H9 (cell line): Measurements from ENCODE around the gene BCAS1. TPM values are rescaled to one million over a fixed set of nuclear protein-coding genes. Genes with fewer than 3 reads are reported as not detected.

Experiments used
- DNase-seq: peaks from one replicate; pipeline ENCODE4 v3.0.0-alpha.2; 2017
- H2AFZ ChIP-seq: one replicate; pipeline ENCODE4 v1.6.1; 2013; ENCODE audit warnings: mild to moderate bottlenecking, low read length, control low read depth, moderate library complexity
- H2AK5ac ChIP-seq: 2 replicates; pipeline ENCODE4 v1.6.1; 2013; ENCODE audit warnings: low read length, control low read depth, mixed read lengths; ENCODE audit not compliant: insufficient read length
- H2BK120ac ChIP-seq: one replicate; pipeline ENCODE4 v1.6.1; 2013; ENCODE audit warnings: low read depth, mild to moderate bottlenecking, low read length, control low read depth, inconsistent platforms; ENCODE audit not compliant: poor library complexity, severe bottlenecking
- H2BK12ac ChIP-seq: 2 replicates; pipeline ENCODE4 v1.6.1; 2013; ENCODE audit warnings: low read length, control low read depth, mixed read lengths, low read depth; ENCODE audit not compliant: insufficient read length
- H2BK15ac ChIP-seq: 2 replicates; pipeline ENCODE4 v1.6.1; 2013; ENCODE audit warnings: low read depth, low read length, control low read depth
- H2BK20ac ChIP-seq: one replicate; pipeline ENCODE4 v1.6.1; 2013; ENCODE audit warnings: low read depth, mild to moderate bottlenecking, low read length, control low read depth, inconsistent platforms; ENCODE audit not compliant: poor library complexity, severe bottlenecking
- H2BK5ac ChIP-seq: 2 replicates; pipeline ENCODE4 v1.6.1; 2013; ENCODE audit warnings: low read length, control low read depth, mixed read lengths; ENCODE audit not compliant: insufficient read length
- H3K14ac ChIP-seq: 2 replicates; pipeline ENCODE4 v1.6.1; 2013; ENCODE audit warnings: low read length, control low read depth; ENCODE audit not compliant: insufficient read depth
- H3K18ac ChIP-seq: 2 replicates; pipeline ENCODE4 v1.6.1; 2013; ENCODE audit warnings: low read depth, mild to moderate bottlenecking, mixed read lengths, low read length, control low read depth; ENCODE audit not compliant: insufficient read length
- H3K23ac ChIP-seq: 2 replicates; pipeline ENCODE4 v1.6.1; 2013; ENCODE audit warnings: low read length, control low read depth, mixed read lengths, low read depth; ENCODE audit not compliant: insufficient read length
- H3K23me2 ChIP-seq: 2 replicates; pipeline ENCODE4 v1.6.1; 2013; ENCODE audit warnings: low read depth, mild to moderate bottlenecking, mixed read lengths, low read length, control low read depth; ENCODE audit not compliant: insufficient read length, poor library complexity, severe bottlenecking
- H3K27ac ChIP-seq: 2 replicates; pipeline ENCODE4 v1.5.1; 2013; ENCODE audit warnings: low read length, control low read depth, mixed read lengths, low read depth; ENCODE audit not compliant: insufficient read length
- H3K27me3 ChIP-seq: 2 replicates; pipeline ENCODE4 v1.6.1; 2013; ENCODE audit warnings: low read length, control low read depth, inconsistent platforms; ENCODE audit not compliant: insufficient read depth
- H3K4ac ChIP-seq: 2 replicates; pipeline ENCODE4 v1.6.1; 2013; ENCODE audit warnings: low read depth, mild to moderate bottlenecking, control low read depth, inconsistent platforms, low read length, moderate library complexity
- H3K4me1 ChIP-seq: 2 replicates; pipeline ENCODE4 v1.6.1; 2013; ENCODE audit warnings: low read length, control low read depth, inconsistent platforms; ENCODE audit not compliant: insufficient read depth
- H3K4me2 ChIP-seq: 2 replicates; pipeline ENCODE4 v1.6.1; 2013; ENCODE audit warnings: low read length, control low read depth, mixed read lengths; ENCODE audit not compliant: insufficient read length, insufficient read depth
- H3K56ac ChIP-seq: 2 replicates; pipeline ENCODE4 v1.6.1; 2013; ENCODE audit warnings: low read depth, mild to moderate bottlenecking, mixed read lengths, low read length, control low read depth; ENCODE audit not compliant: insufficient read length
- H3K79me1 ChIP-seq: 2 replicates; pipeline ENCODE4 v1.6.1; 2013; ENCODE audit warnings: low read depth, mild to moderate bottlenecking, moderate library complexity, low read length, control low read depth, inconsistent platforms; ENCODE audit not compliant: insufficient read depth, poor library complexity, severe bottlenecking
- H3K79me2 ChIP-seq: 2 replicates; pipeline ENCODE4 v1.6.1; 2013; ENCODE audit warnings: low read length, control low read depth, inconsistent platforms; ENCODE audit not compliant: insufficient read depth
- H3K9ac ChIP-seq: 2 replicates; pipeline ENCODE4 v1.6.1; 2013; ENCODE audit warnings: low read length, control low read depth, mixed read lengths; ENCODE audit not compliant: insufficient read length; ENCODE audit errors: extremely low read depth
- H3K9me3 ChIP-seq: one replicate; pipeline ENCODE4 v1.6.1; 2013; ENCODE audit warnings: low read depth, low read length, inconsistent platforms; ENCODE audit not compliant: control insufficient read depth
- H3T11ph ChIP-seq: one replicate; pipeline ENCODE4 v1.6.1; 2013; ENCODE audit warnings: mild to moderate bottlenecking, low read length, control low read depth, inconsistent platforms
- H4K20me1 ChIP-seq: one replicate; pipeline ENCODE4 v1.6.1; 2013; ENCODE audit not compliant: control insufficient read depth, insufficient read length, insufficient read depth
- H4K5ac ChIP-seq: 2 replicates; pipeline ENCODE4 v1.6.1; 2013; ENCODE audit warnings: low read depth, mild to moderate bottlenecking, mixed read lengths, low read length, control low read depth; ENCODE audit not compliant: insufficient read length
- H4K8ac ChIP-seq: replicated peaks from 2 replicates; pipeline ENCODE4 v1.6.1; 2013; ENCODE audit warnings: low read length, control low read depth, mixed read lengths, low read depth; ENCODE audit not compliant: insufficient read length
- H4K91ac ChIP-seq: 2 replicates; pipeline ENCODE4 v1.6.1; 2013; ENCODE audit warnings: low read depth, mild to moderate bottlenecking, moderate library complexity, mixed read lengths, low read length, control low read depth; ENCODE audit not compliant: insufficient read length
- H3K27ac Mint-ChIP-seq, 3 experiments: 2 replicates in 2 of 3; 3 replicates in 1 of 3; pipeline ENCODE4 v1.8.0; 2020 to 2021; ENCODE audit warnings: mixed read lengths in 3 of 3, mild to moderate bottlenecking in 1 of 3, moderate library complexity in 1 of 3
- H3K27me3 Mint-ChIP-seq: 2 replicates; pipeline ENCODE4 v1.8.0; 2021; ENCODE audit warnings: low read depth, mild to moderate bottlenecking, moderate library complexity, mixed read lengths
- H3K36me3 Mint-ChIP-seq, 3 experiments: 2 replicates in 2 of 3; 3 replicates in 1 of 3; pipeline ENCODE4 v1.8.0; 2020 to 2021; ENCODE audit warnings: low read depth in 3 of 3, mixed read lengths in 3 of 3; ENCODE audit not compliant: insufficient read depth in 1 of 3
- H3K4me1 Mint-ChIP-seq, 2 experiments: 2 replicates each; pipeline ENCODE4 v1.8.0; 2020; ENCODE audit warnings: mixed read lengths in 2 of 2
- H3K4me3 Mint-ChIP-seq, 2 experiments: 2 replicates in 1 of 2; 3 replicates in 1 of 2; pipeline ENCODE4 v1.8.0; 2020 to 2021; ENCODE audit warnings: mild to moderate bottlenecking in 2 of 2, mixed read lengths in 2 of 2, moderate library complexity in 1 of 2
- H3K9me3 Mint-ChIP-seq, 2 experiments: 2 replicates in 1 of 2; 3 replicates in 1 of 2; pipeline ENCODE4 v1.8.0; 2020; ENCODE audit warnings: mild to moderate bottlenecking in 2 of 2, mixed read lengths in 2 of 2, moderate library complexity in 1 of 2
- WGBS: extraction: QIAGEN DNeasy Blood & Tissue Kit; methylation state at CpG from one replicate; pipeline ENCODE4 v1.1.7; 2013; ENCODE audit warnings: missing lambda C conversion rate, low lambda C conversion rate, mixed read lengths; ENCODE audit not compliant: insufficient read length; ENCODE audit errors: extremely low coverage; 5-methylcytosine and 5-hydroxymethylcytosine counted together
- total RNA-seq: library from RNA; stranded (reverse); gene quantifications from 2 replicates; pipeline ENCODE4 v1.2.1, GENCODE V29; 2021
- TF ChIP-seq, protein P1 (sequence below): fragments of 200-600 bp; sonication (generic); conservative IDR thresholded peaks from 3 replicates; pipeline ENCODE4 v1.8.0; 2021; ENCODE audit warnings: antibody characterized with exemption, mild to moderate bottlenecking

BCAS1 gene
- total RNA-seq, 1 experiment from 2014 or later, result 0.15 TPM

DNA sequence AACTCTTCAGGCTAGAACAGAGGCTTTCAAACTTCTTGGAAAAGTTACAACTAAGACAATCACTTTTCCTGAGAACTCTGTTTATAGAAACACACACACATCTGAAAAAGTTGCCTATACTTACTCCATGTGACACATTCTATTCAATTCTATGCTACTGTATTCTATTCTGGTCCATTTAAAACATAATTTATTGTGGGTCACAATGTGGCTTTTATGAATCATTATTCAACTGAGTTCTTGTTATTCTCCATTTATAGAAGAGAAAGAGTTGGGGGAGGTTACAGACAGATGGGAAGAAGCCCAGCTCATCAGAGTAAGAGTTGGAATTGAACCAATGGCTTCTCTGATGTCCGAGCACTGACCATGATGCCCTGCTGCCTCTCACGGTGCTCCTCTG is 21.6 kb upstream of the BCAS1 start:
- Histone ChIP-seq H4K20me1 (no peaks in the 10 kb centered on the region), H4K8ac (no peak overlapping the region), H2AK5ac (no peak overlapping the region), H3T11ph (no peak overlapping the region), H2BK120ac (no peak overlapping the region), H3K27me3 (no peaks in the 10 kb centered on the region), H3K18ac (no peak overlapping the region), H3K4ac (no peak overlapping the region), H3K27ac (no peak overlapping the region), H3K14ac (no peak overlapping the region), H2BK12ac (no peak overlapping the region), H2AFZ (no peak overlapping the region), H3K56ac (no peak overlapping the region), H3K79me2 (no peaks in the 10 kb centered on the region), H3K9me3 (no peaks in the 10 kb centered on the region), H4K91ac (no peak overlapping the region), H3K23ac (no peak overlapping the region), H2BK15ac (no peak overlapping the region), H3K79me1 (no peaks in the 10 kb centered on the region), H3K9ac (no peak overlapping the region), H4K5ac (no peak overlapping the region), H2BK20ac (no peak overlapping the region), H3K4me1 (no peaks in the 10 kb centered on the region), H3K23me2 (no peaks in the 10 kb centered on the region), H3K4me2 (no peak overlapping the region), H2BK5ac (no peak overlapping the region)
- H3K4me3 Mint-ChIP-seq, result no peak overlapping the region
- no CpG with 5 or more reads among the region's 2 CpGs for WGBS
- no peak overlapping the region for H3K27ac Mint-ChIP-seq
- 0 out of 2 replicates have a peak, but pooled peaks cover 1% of the 10 kb centered on the region for H3K27me3 Mint-ChIP-seq
- H3K36me3 Mint-ChIP-seq, result no peaks in the 10 kb centered on the region
- no peaks in the 10 kb centered on the region; a peak in 1 of 5 replicates for H3K9me3 Mint-ChIP-seq
- TF ChIP-seq, protein P1, sequence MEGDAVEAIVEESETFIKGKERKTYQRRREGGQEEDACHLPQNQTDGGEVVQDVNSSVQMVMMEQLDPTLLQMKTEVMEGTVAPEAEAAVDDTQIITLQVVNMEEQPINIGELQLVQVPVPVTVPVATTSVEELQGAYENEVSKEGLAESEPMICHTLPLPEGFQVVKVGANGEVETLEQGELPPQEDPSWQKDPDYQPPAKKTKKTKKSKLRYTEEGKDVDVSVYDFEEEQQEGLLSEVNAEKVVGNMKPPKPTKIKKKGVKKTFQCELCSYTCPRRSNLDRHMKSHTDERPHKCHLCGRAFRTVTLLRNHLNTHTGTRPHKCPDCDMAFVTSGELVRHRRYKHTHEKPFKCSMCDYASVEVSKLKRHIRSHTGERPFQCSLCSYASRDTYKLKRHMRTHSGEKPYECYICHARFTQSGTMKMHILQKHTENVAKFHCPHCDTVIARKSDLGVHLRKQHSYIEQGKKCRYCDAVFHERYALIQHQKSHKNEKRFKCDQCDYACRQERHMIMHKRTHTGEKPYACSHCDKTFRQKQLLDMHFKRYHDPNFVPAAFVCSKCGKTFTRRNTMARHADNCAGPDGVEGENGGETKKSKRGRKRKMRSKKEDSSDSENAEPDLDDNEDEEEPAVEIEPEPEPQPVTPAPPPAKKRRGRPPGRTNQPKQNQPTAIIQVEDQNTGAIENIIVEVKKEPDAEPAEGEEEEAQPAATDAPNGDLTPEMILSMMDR, result no peak
- DNase-seq, result no peak
- peaks cover 0 to under 1% of the 10 kb centered on the region in 2 experiments; a peak in 1 of 4 replicates for H3K4me1 Mint-ChIP-seq
